HG03025 (cell line): ENCODE results near the gene RRP8.

Experiments
- ATAC-seq: cut with Tn5 transposase; IDR thresholded peaks from one replicate; pipeline ENCODE4 v1.9.1; 2021; ENCODE audit warnings: mild to moderate bottlenecking, moderate library complexity; ENCODE audit not compliant: unreplicated experiment, low FRiP score

RRP8 gene

GRCh38 chr11:6572215-6572614, 31.2 kb downstream of the RRP8 start:
- no peak for ATAC-seq

GRCh38 chr11:6571434-6572008, 31.9 kb downstream of the RRP8 start:
- ATAC-seq, result no peak

GRCh38 chr11:6570691-6571427, 32.6 kb downstream of the RRP8 start:
- ATAC-seq, result no peak

- ATAC-seq, result no peak
Measured at GRCh38 chr11:6569706-6570105, 33.7 kb downstream of the RRP8 start.

GRCh38 chr11:6568191-6568918, 35.1 kb downstream of the RRP8 start:
- ATAC-seq, result no peak

- no peak for ATAC-seq
Measured at GRCh38 chr11:6567371-6567745, 36.1 kb downstream of the RRP8 start.

GRCh38 chr11:6566704-6567370, 36.6 kb downstream of the RRP8 start:
- no peak for ATAC-seq

GRCh38 chr11:6565988-6566703, 37.3 kb downstream of the RRP8 start:
- ATAC-seq, result no peak

GRCh38 chr11:6565325-6565724, 38.1 kb downstream of the RRP8 start:
- no peak for ATAC-seq

- ATAC-seq, result no peak
Measured at GRCh38 chr11:6563667-6564066, 39.7 kb downstream of the RRP8 start.

- no peak for ATAC-seq
Measured at GRCh38 chr11:6563121-6563619, 40.2 kb downstream of the RRP8 start.

- no peak for ATAC-seq
Measured at GRCh38 chr11:6561288-6561687, 42.1 kb downstream of the RRP8 start.

- no peak for ATAC-seq
Measured at GRCh38 chr11:6559369-6559768, 44.0 kb downstream of the RRP8 start.

- no peak for ATAC-seq
Measured at GRCh38 chr11:6557761-6558674, 45.4 kb downstream of the RRP8 start.

- no peak for ATAC-seq
Measured at GRCh38 chr11:6557063-6557462, 46.4 kb downstream of the RRP8 start.

GRCh38 chr11:6556139-6556949, 47.1 kb downstream of the RRP8 start:
- no peak for ATAC-seq

GRCh38 chr11:6554828-6555706, 48.3 kb downstream of the RRP8 start:
- no peak for ATAC-seq

GRCh38 chr11:6553634-6554033, 49.8 kb downstream of the RRP8 start:
- ATAC-seq, result no peak
